ENCODE measurements around the gene POLR1H.
A peak's percentile ranks its signal among the peaks of the same experiment; 100 is the strongest.

POLR1H gene

GRCh38 chr6:30093951-30094661 lies 33.0 kb downstream of the POLR1H start:
- DNase-seq (ENCODE audit: low read depth in 2 of 3, low spot score in 1 of 3) = no peak

- DNase-seq (ENCODE audit: low read depth in 2 of 3, low spot score in 1 of 3) = no peak
Observed at GRCh38 chr6:30096829-30097228, 35.8 kb downstream of the POLR1H start.

GRCh38 chr6:30097902-30098768 lies 37.1 kb downstream of the POLR1H start:
- no peak for DNase-seq (ENCODE audit: low read depth in 2 of 3, low spot score in 1 of 3)

- no peak for DNase-seq (ENCODE audit: low read depth in 2 of 3, low spot score in 1 of 3)
Observed at GRCh38 chr6:30100154-30100553, 39.1 kb downstream of the POLR1H start.

- DNase-seq (ENCODE audit: low read depth in 2 of 3, low spot score in 1 of 3) = no peak
Observed at GRCh38 chr6:30100585-30101443, 39.7 kb downstream of the POLR1H start.

GRCh38 chr6:30101444-30102413 lies 40.7 kb downstream of the POLR1H start:
- peak; percentile 38 to 78 (median 53) for DNase-seq (ENCODE audit: low read depth in 2 of 3, low spot score in 1 of 3)

GRCh38 chr6:30102414-30102969 lies 41.4 kb downstream of the POLR1H start:
- DNase-seq (ENCODE audit: low read depth in 2 of 3, low spot score in 1 of 3) = no peak

- peak; percentile 75 to 87 (median 77) for DNase-seq (ENCODE audit: low read depth in 2 of 3, low spot score in 1 of 3)
Observed at GRCh38 chr6:30102970-30103871, 42.2 kb downstream of the POLR1H start.

GRCh38 chr6:30103872-30104179 lies 42.8 kb downstream of the POLR1H start:
- no peak for DNase-seq (ENCODE audit: low read depth in 2 of 3, low spot score in 1 of 3)

GRCh38 chr6:30104661-30105060 lies 43.6 kb downstream of the POLR1H start:
- DNase-seq (ENCODE audit: low read depth in 2 of 3, low spot score in 1 of 3) = no peak

- DNase-seq (ENCODE audit: low read depth in 2 of 3, low spot score in 1 of 3) = no peak
Observed at GRCh38 chr6:30111266-30111856, 50.3 kb downstream of the POLR1H start.

GRCh38 chr6:30112402-30112994 lies 51.4 kb downstream of the POLR1H start:
- DNase-seq (ENCODE audit: low read depth in 2 of 3, low spot score in 1 of 3) = no peak

- DNase-seq (ENCODE audit: low read depth in 2 of 3, low spot score in 1 of 3) = no peak
Observed at GRCh38 chr6:30113003-30113759, 52.1 kb downstream of the POLR1H start, which contains the start of gene TRIM31. TRIM31 (minus strand) TSS chr6:30113090; CDS start chr6:30112805, 285 bp downstream.

GRCh38 chr6:30113841-30114240 lies 52.8 kb downstream of the POLR1H start:
- DNase-seq (ENCODE audit: low read depth in 2 of 3, low spot score in 1 of 3) = no peak

Data from stimulated activated CD4-positive, alpha-beta T cell treated with anti-CD3 and anti-CD28 coated beads, Interleukin-12 subunit alpha, Interleukin-12 subunit beta, amount 100 ng/mL, for 48 hours (primary cell).